Esophagus squamous epithelium (tissue), 4 donors: ENCODE data around the gene RNASE3.
"Not testable (repeated sequence)": the region's sequence is repeated elsewhere in the genome, so short reads cannot be mapped to it uniquely, and the experiment has no call there.

ENCODE experiments used
- CTCF ChIP-seq, 6 experiments: fragments of 450-650 bp in 4 of 6; fragments of 200-600 bp in 2 of 6; sonication (generic) in 2 of 6; IDR thresholded peaks; one replicate each; pipeline ENCODE4 v1.5.1; 2016 to 2019; ENCODE audit warnings: antibody characterized with exemption in 6 of 6, mild to moderate bottlenecking in 4 of 6, moderate library complexity in 4 of 6
- POLR2A ChIP-seq, 4 donors: fragments of 450-650 bp; IDR thresholded peaks; one replicate each; pipeline ENCODE4 v1.6.1; 2017; ENCODE audit warnings: antibody characterized with exemption in 4 of 4, mild to moderate bottlenecking in 4 of 4, moderate library complexity in 3 of 4

GRCh38 chr14:20923766-20924297 lies 32.6 kb downstream of the RNASE3 start:
- not testable (repeated sequence) for TF ChIP-seq CTCF, POLR2A (IDR thresholded peaks at IDR 0.05)
